Type B pancreatic cell (in vitro differentiated cells): Measurements from ENCODE around the gene AIG1. TPM values are rescaled to one million over a fixed set of nuclear protein-coding genes. Genes with fewer than 3 reads are reported as not detected.

ENCODE experiments used
- DNase-seq: peaks from one replicate; pipeline ENCODE4 v3.0.0; 2021; ENCODE audit warnings: mixed read lengths; ENCODE audit not compliant: unreplicated experiment; ENCODE audit errors: extremely low spot score
- H3K27ac Mint-ChIP-seq: 2 replicates; pipeline ENCODE4 v1.8.0; 2021; ENCODE audit warnings: mild to moderate bottlenecking, mixed read lengths
- H3K27me3 Mint-ChIP-seq: 2 replicates; pipeline ENCODE4 v1.8.0; 2021; ENCODE audit warnings: mixed read lengths
- H3K36me3 Mint-ChIP-seq: 2 replicates; pipeline ENCODE4 v1.8.0; 2021; ENCODE audit warnings: mixed read lengths
- H3K4me1 Mint-ChIP-seq: one replicate; pipeline ENCODE4 v1.8.0; 2021; ENCODE audit warnings: mixed read lengths; ENCODE audit not compliant: unreplicated experiment
- H3K4me3 Mint-ChIP-seq: 2 replicates; pipeline ENCODE4 v1.8.0; 2021; ENCODE audit warnings: mild to moderate bottlenecking, mixed read lengths
- H3K9me3 Mint-ChIP-seq: 2 replicates; pipeline ENCODE4 v1.8.0; 2021; ENCODE audit warnings: mixed read lengths
- total RNA-seq: library from RNA; stranded (reverse); gene quantifications from 2 replicates; pipeline ENCODE4 v1.2.1, GENCODE V29; 2021; ENCODE audit warnings: low replicate concordance
- TF ChIP-seq, protein P1 (sequence below): fragments of 200-600 bp; sonication (generic); conservative IDR thresholded peaks from 2 replicates; pipeline ENCODE4 v1.5.0; 2021; ENCODE audit warnings: antibody characterized with exemption, mild to moderate bottlenecking

The AIG1 gene
- total RNA-seq, 1 donor from 2014 or later = 34.3 TPM

DNA sequence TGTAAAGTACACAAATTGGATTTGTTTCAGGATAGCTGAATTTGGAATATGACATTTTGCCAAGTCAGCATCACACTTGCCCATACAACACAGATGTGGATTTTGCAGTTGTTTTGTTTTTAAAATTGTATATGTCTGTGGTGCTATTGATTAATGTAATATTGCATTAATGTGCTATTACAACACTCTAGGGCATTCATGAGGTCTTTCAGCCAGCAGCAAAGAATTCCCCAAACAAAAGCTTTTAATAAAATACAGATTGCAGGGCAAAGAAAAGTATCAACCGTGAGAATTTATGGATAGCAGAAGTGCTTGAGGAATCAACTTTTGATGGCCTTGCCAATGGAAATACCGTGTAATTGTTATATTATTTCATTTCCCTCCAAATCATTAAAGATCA, 144.9 kb downstream of the AIG1 start:
- H3K36me3 Mint-ChIP-seq = no peaks in the 10 kb centered on the region
- no peak for DNase-seq
- H3K27me3 Mint-ChIP-seq = no peaks in the 10 kb centered on the region
- no peaks in the 10 kb centered on the region for H3K4me1 Mint-ChIP-seq
- H3K4me3 Mint-ChIP-seq = no peak overlapping the region
- peaks cover 8% of the 10 kb centered on the region for H3K9me3 Mint-ChIP-seq
- TF ChIP-seq, protein P1, sequence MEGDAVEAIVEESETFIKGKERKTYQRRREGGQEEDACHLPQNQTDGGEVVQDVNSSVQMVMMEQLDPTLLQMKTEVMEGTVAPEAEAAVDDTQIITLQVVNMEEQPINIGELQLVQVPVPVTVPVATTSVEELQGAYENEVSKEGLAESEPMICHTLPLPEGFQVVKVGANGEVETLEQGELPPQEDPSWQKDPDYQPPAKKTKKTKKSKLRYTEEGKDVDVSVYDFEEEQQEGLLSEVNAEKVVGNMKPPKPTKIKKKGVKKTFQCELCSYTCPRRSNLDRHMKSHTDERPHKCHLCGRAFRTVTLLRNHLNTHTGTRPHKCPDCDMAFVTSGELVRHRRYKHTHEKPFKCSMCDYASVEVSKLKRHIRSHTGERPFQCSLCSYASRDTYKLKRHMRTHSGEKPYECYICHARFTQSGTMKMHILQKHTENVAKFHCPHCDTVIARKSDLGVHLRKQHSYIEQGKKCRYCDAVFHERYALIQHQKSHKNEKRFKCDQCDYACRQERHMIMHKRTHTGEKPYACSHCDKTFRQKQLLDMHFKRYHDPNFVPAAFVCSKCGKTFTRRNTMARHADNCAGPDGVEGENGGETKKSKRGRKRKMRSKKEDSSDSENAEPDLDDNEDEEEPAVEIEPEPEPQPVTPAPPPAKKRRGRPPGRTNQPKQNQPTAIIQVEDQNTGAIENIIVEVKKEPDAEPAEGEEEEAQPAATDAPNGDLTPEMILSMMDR = no peak
- H3K27ac Mint-ChIP-seq = no peak overlapping the region

DNA sequence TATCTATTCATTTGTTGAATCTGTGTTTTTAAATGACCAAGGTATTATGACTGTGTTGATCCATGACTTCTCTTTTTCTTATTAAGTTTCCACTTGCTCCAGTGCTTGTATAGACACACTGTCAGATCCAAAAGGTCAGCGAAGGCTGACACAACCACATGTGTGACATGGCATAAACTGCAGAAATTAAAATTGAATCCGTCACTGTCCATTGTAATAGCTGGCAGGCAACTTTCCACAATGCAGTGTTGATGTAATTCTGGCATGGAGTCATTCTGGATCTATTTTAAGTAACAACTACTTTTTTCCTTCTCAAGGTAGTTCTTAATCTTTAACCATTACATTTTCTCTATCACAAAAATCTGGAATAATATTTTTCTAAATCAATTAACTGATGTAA, 145.3 kb downstream of the AIG1 start:
- no peak overlapping the region for H3K4me3 Mint-ChIP-seq
- TF ChIP-seq, protein P1 = no peak
- peaks cover 8% of the 10 kb centered on the region for H3K9me3 Mint-ChIP-seq
- no peaks in the 10 kb centered on the region for H3K4me1 Mint-ChIP-seq
- H3K27ac Mint-ChIP-seq = no peak overlapping the region
- H3K36me3 Mint-ChIP-seq = no peaks in the 10 kb centered on the region
- DNase-seq = no peak
- no peaks in the 10 kb centered on the region for H3K27me3 Mint-ChIP-seq

DNA sequence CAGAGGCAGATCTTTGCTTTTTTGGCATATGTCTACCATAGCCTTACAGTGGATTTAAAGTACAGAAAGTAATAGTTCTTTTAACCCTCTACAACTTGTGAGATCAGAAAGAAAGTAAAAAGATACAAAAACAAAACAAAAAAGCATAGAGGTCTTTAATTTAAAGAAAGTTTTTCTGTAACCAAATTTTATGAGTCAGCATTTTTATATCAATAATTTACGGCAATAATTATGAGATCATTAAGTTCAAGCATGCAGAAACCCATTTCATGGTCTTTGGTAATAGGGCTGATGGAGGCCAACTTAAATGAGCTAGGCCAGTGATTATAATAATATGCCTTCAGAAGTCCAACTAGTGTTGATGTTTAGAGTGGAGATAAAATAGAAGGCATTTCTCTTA, 145.9 kb downstream of the AIG1 start:
- no peak for DNase-seq
- no peak overlapping the region for H3K27ac Mint-ChIP-seq
- TF ChIP-seq, protein P1 = no peak
- H3K9me3 Mint-ChIP-seq = peaks cover 8% of the 10 kb centered on the region
- H3K4me3 Mint-ChIP-seq = no peak overlapping the region
- no peaks in the 10 kb centered on the region for H3K27me3 Mint-ChIP-seq
- H3K36me3 Mint-ChIP-seq = no peaks in the 10 kb centered on the region
- H3K4me1 Mint-ChIP-seq = no peaks in the 10 kb centered on the region

DNA sequence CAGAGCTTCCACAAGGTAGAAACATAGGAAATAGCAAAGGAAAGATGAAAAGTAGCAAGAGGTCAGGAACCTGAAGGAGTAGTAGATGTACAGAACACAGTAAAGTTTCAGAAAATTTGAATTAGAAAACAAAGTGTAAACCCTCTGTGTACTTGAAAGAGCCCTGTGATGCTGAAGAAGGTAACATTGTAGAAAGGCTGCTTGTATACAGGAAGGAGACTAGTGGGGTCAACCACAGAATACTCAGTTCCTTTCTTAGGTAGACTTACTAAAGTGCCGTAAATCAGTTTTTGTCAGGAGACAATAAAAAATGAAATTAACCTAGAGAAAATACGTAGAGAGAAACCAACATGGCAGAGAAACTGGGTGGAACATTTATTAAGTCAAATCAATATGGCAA, 149.7 kb downstream of the AIG1 start:
- no peaks in the 10 kb centered on the region for H3K36me3 Mint-ChIP-seq
- H3K27ac Mint-ChIP-seq = no peak overlapping the region
- H3K9me3 Mint-ChIP-seq = no peaks in the 10 kb centered on the region
- H3K27me3 Mint-ChIP-seq = no peaks in the 10 kb centered on the region
- H3K4me1 Mint-ChIP-seq = no peaks in the 10 kb centered on the region
- H3K4me3 Mint-ChIP-seq = no peak overlapping the region
- TF ChIP-seq, protein P1 = no peak
- DNase-seq = no peak

DNA sequence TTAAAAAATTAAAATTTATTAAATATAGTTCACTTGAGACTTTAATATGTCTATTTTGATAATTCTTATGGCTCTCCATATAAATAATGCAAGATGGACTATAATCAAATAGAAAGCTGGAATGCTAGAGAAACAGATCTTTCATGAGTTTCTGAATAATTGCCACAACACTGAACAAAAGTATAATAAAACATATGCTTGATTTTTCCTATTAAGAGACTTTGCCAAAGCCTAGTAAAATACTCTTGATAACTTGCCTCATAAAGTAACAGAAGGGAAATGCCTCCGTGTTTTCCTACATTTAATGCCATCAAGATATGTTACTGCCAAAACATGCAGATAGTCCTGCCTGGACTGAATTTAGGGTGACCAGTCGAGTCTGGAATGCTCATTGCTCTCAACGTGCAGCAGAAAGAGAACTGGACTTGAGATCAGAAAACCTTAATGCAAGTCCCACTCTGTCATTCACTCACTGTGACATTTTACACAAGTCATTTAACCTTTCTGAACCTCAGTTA, 153.2 kb downstream of the AIG1 start:
- DNase-seq = no peak
- Mint-ChIP-seq H3K27me3 (no peaks in the 10 kb centered on the region), H3K4me3 (no peak overlapping the region), H3K27ac (no peak overlapping the region), H3K4me1 (no peaks in the 10 kb centered on the region), H3K9me3 (no peaks in the 10 kb centered on the region), H3K36me3 (no peaks in the 10 kb centered on the region)
- TF ChIP-seq, protein P1 = no peak

DNA sequence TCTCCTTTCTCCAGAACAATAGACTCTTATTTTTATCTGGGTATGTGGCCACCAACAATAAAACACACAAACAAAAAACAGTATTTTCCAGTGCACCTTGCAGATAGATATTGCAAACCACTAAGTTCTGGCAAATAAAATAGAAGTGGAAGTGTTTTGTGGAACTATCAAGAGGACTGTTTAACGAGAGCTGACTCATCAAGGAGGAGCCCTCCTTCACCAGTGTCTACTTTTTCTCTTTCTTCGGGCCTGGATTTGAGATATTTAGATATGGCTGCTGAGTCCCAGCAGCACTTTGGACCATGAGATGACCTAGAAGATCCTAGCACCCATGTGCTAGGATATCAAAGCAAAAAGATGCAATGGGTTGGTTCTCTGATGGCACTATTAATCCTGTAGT, 154.7 kb downstream of the AIG1 start:
- H3K27ac Mint-ChIP-seq = no peak overlapping the region
- DNase-seq = no peak
- H3K4me1 Mint-ChIP-seq = no peaks in the 10 kb centered on the region
- no peaks in the 10 kb centered on the region for H3K27me3 Mint-ChIP-seq
- TF ChIP-seq, protein P1 = no peak
- peaks cover 4% of the 10 kb centered on the region for H3K36me3 Mint-ChIP-seq
- H3K9me3 Mint-ChIP-seq = no peaks in the 10 kb centered on the region
- H3K4me3 Mint-ChIP-seq = no peak overlapping the region
